ENCODE data around the gene VSIG2.

Gene VSIG2

GRCh38 chr11:124769806-124770774, 18.0 kb upstream of the VSIG2 start:
- DNase-seq = no peak
- intact Hi-C loops (cut with DNase I) = no loop called here

- DNase-seq = no peak
- intact Hi-C loops (cut with DNase I) = no loop called here
These were observed 16.9 kb upstream of the VSIG2 start for GRCh38 chr11:124768914-124769313.

GRCh38 chr11:124766156-124766555, 14.1 kb upstream of the VSIG2 start:
- intact Hi-C loops (cut with DNase I) = no loop called here
- no peak for DNase-seq

- intact Hi-C loops (cut with DNase I) = loop anchor here (5.0 kb wide), 1 partner anchor 74 kb away; no protein-coding TSS in a partner anchor
- DNase-seq = peak; percentile 72 to 93 (median 86)
These were observed 11.3 kb upstream of the VSIG2 start for GRCh38 chr11:124763156-124763947.

GRCh38 chr11:124762624-124763155, 10.6 kb upstream of the VSIG2 start:
- intact Hi-C loops (cut with DNase I) = loop anchor here (5.0 kb wide), 1 partner anchor 75 kb away; no protein-coding TSS in a partner anchor
- peak in 3 of 42 donors; percentile 23 to 30 (median 29) for DNase-seq

GRCh38 chr11:124762105-124762623, 10.1 kb upstream of the VSIG2 start, which contains the start of gene ESAM:
TSS of gene ESAM (minus strand) at chr11:124762290. CDS start at chr11:124762154, 136 bp downstream.
- intact Hi-C loops (cut with DNase I) = loop anchor here (5.0 kb wide), 1 partner anchor 75 kb away; no protein-coding TSS in a partner anchor
- DNase-seq = peak in 1 of 42 donors; percentile 41

- intact Hi-C loops (cut with DNase I) = loop anchor here (5.0 kb wide), 1 partner anchor 76 kb away; no protein-coding TSS in a partner anchor
- DNase-seq = no peak
These were observed 9.4 kb upstream of the VSIG2 start for GRCh38 chr11:124761301-124762104.

- intact Hi-C loops (cut with DNase I) = loop anchor here (5.0 kb wide), 1 partner anchor 76 kb away; no protein-coding TSS in a partner anchor
- no peak for DNase-seq
These were observed 8.8 kb upstream of the VSIG2 start for GRCh38 chr11:124760806-124761205.

- DNase-seq = peak in 1 of 42 donors; percentile 48
- intact Hi-C loops (cut with DNase I) = loop anchor here (5.0 kb wide), 1 partner anchor 77 kb away; no protein-coding TSS in a partner anchor
These were observed 8.2 kb upstream of the VSIG2 start for GRCh38 chr11:124760205-124760652.

GRCh38 chr11:124759266-124760204, 7.5 kb upstream of the VSIG2 start:
- intact Hi-C loops (cut with DNase I) = loop anchor here (5.0 kb wide), 1 partner anchor 78 kb away; no protein-coding TSS in a partner anchor
- DNase-seq = no peak

GRCh38 chr11:124758355-124759265, 6.6 kb upstream of the VSIG2 start:
- peak; percentile 51 to 92 (median 81) for DNase-seq
- intact Hi-C loops (cut with DNase I) = no loop called here

GRCh38 chr11:124757320-124757719, 5.3 kb upstream of the VSIG2 start:
- intact Hi-C loops (cut with DNase I) = no loop called here
- DNase-seq = no peak

- intact Hi-C loops (cut with DNase I) = no loop called here
- DNase-seq = peak in 1 of 42 donors; percentile 7
These were observed 4.7 kb upstream of the VSIG2 start for GRCh38 chr11:124756753-124757227.

- DNase-seq = peak in 1 of 42 donors; percentile 20
- intact Hi-C loops (cut with DNase I) = no loop called here
These were observed 4.1 kb upstream of the VSIG2 start for GRCh38 chr11:124756033-124756752.

GRCh38 chr11:124754710-124755109, 2.7 kb upstream of the VSIG2 start:
- intact Hi-C loops (cut with DNase I) = no loop called here
- DNase-seq = no peak
